K562 (cell line): ENCODE results near the gene GCNT2. TPM values are rescaled to one million over a fixed set of nuclear protein-coding genes. Genes with fewer than 3 reads are reported as not detected.

ENCODE experiments used
- ATAC-seq: fragments of 200-7000 bp; cut with Tn5 transposase; 3 replicates; pipeline ENCODE4 v1.9.1; 2020; ENCODE audit warnings: moderate library complexity
- BruUV-seq: library from RNA; stranded (reverse); fragments of 400-500 nt; replicated peaks from 2 replicates; lab custom pipeline; 2021; lab: Mats Ljungman, UMichigan
- CTCF ChIA-PET: fragments of 300-600 bp; formaldehyde crosslinking; extraction: SDS; loops from one replicate; lab custom pipeline; 2021; ENCODE audit warnings: low intra/inter-chr PET ratio; lab: Yijun Ruan, JAX
- POLR2A ChIA-PET: fragments of 300-600, 350-650 bp; sonication (Branson Sonifier 250); formaldehyde crosslinking; extraction: SDS; loops from one replicate; lab custom pipeline; 2021; ENCODE audit warnings: antibody characterized with exemption, inconsistent platforms; lab: Yijun Ruan, JAX
- DNase-seq, 4 experiments: peaks; one replicate each; pipeline versions ENCODE4 v3.0.0 to v3.0.0-alpha.2; 2011 to 2018; ENCODE audit warnings: low spot score in 3 of 4, mixed read lengths in 3 of 4; ENCODE audit errors: extremely low read depth in 1 of 4
- FAIRE-seq: peaks from 2 replicates; lab custom pipeline; 2011; peaks lifted over from hg19 to GRCh38; lab: Jason Lieb, UNC
- H2AFZ ChIP-seq: 2 replicates; pipeline ENCODE4 v1.6.0; 2011; ENCODE audit warnings: low read depth, low read length, control low read depth, inconsistent platforms
- H3K27ac ChIP-seq: fragments of 200-600 bp; 3 replicates; pipeline ENCODE4 v1.8.0; 2011; ENCODE audit warnings: low read depth, mild to moderate bottlenecking, control low read depth, inconsistent platforms, low read length, moderate library complexity, mixed read lengths; ENCODE audit errors: extremely low read depth
- H3K27me3 ChIP-seq, 2 experiments: fragments of 300-600 bp in 1 of 2; 2 replicates in 1 of 2; 3 replicates in 1 of 2; pipeline versions ENCODE4 v1.6.0 to v1.8.0; 2011; ENCODE audit warnings: inconsistent platforms in 2 of 2, low read length in 2 of 2, mild to moderate bottlenecking in 1 of 2, mixed read lengths in 1 of 2, moderate library complexity in 1 of 2; ENCODE audit not compliant: control insufficient read depth in 2 of 2, insufficient read depth in 2 of 2
- H3K36me3 ChIP-seq: fragments of 300-600 bp; 3 replicates; pipeline ENCODE4 v1.8.0; 2011; ENCODE audit warnings: mild to moderate bottlenecking, low read length, inconsistent platforms; ENCODE audit not compliant: control insufficient read depth, insufficient read depth
- H3K4me1 ChIP-seq, 2 experiments: fragments of 200-600 bp in 1 of 2; replicated peaks in 1 of 2; 2 replicates in 1 of 2; 3 replicates in 1 of 2; pipeline versions ENCODE4 v1.5.1 to v1.8.0; 2011; ENCODE audit warnings: inconsistent platforms in 2 of 2, low read length in 2 of 2, mild to moderate bottlenecking in 1 of 2, mixed read lengths in 1 of 2, moderate library complexity in 1 of 2; ENCODE audit not compliant: control insufficient read depth in 2 of 2, insufficient read depth in 2 of 2
- H3K4me2 ChIP-seq: 2 replicates; pipeline ENCODE4 v1.6.1; 2011; ENCODE audit warnings: low read length, control low read depth, inconsistent platforms, mixed read lengths; ENCODE audit not compliant: insufficient read depth
- H3K4me3 ChIP-seq: fragments of 200-600 bp; sonication (generic), shearing (Covaris generic); 2 replicates; pipeline ENCODE4 v1.5.1; 2016; ENCODE audit warnings: control low read depth, inconsistent platforms
- H3K79me2 ChIP-seq: fragments of 200-600 bp; 3 replicates; pipeline ENCODE4 v1.8.0; 2011; ENCODE audit warnings: low read length, inconsistent platforms; ENCODE audit not compliant: control insufficient read depth, insufficient read depth
- H3K9ac ChIP-seq, 2 experiments: 2 replicates each; pipeline versions ENCODE4 v1.6.0 to v1.6.1; 2011; ENCODE audit warnings: low read depth in 2 of 2, low read length in 2 of 2, control low read depth in 1 of 2, inconsistent platforms in 1 of 2, mild to moderate bottlenecking in 1 of 2, mixed read lengths in 1 of 2; ENCODE audit not compliant: insufficient read depth in 1 of 2
- H3K9me1 ChIP-seq: one replicate; pipeline ENCODE4 v1.6.0; 2011; ENCODE audit warnings: inconsistent platforms, mild to moderate bottlenecking, low read length, moderate library complexity; ENCODE audit not compliant: control insufficient read depth, insufficient read depth
- H3K9me3 ChIP-seq: replicated peaks from 2 replicates; pipeline ENCODE4 v1.5.1; 2011; ENCODE audit warnings: low read depth, low read length, inconsistent platforms; ENCODE audit not compliant: control insufficient read depth, insufficient read depth
- H4K20me1 ChIP-seq: replicated peaks from 2 replicates; pipeline ENCODE4 v1.6.1; 2011; ENCODE audit warnings: low read length, inconsistent platforms, mixed read lengths; ENCODE audit not compliant: control insufficient read depth, insufficient read depth
- ARID4B ChIP-seq: sonication (generic); formaldehyde crosslinking; IDR thresholded peaks from 2 replicates; pipeline ENCODE4 v1.8.0; 2022; ENCODE audit warnings: mild to moderate bottlenecking, missing genetic modification reagents
- CHD4 ChIP-seq: fragments of 200-600 bp; sonication (generic); IDR thresholded peaks from 3 replicates; pipeline ENCODE4 v1.6.1; 2012; ENCODE audit warnings: low read depth, mild to moderate bottlenecking, mixed read lengths, low read length, inconsistent platforms; ENCODE audit not compliant: insufficient read depth, insufficient replicate concordance, poor library complexity, severe bottlenecking
- DLX4 ChIP-seq: fragments of 250-450 bp; sonication (Bioruptor Pico); IDR thresholded peaks from 2 replicates; pipeline ENCODE4 v1.6.1; 2021; ENCODE audit warnings: mild to moderate bottlenecking
- NFIC ChIP-seq: fragments of 450-650 bp; IDR thresholded peaks from 2 replicates; pipeline ENCODE4 v1.6.1; 2017; ENCODE audit warnings: mild to moderate bottlenecking, inconsistent platforms
- PATZ1 ChIP-seq: fragments of 250-450 bp; sonication (Bioruptor Pico); IDR thresholded peaks from 2 replicates; pipeline ENCODE4 v1.5.0; 2020; ENCODE audit warnings: mild to moderate bottlenecking, borderline replicate concordance
- RAD21 ChIP-seq, 2 experiments: fragments of 250-450 bp in 1 of 2; fragments of 450-650 bp in 1 of 2; sonication (Bioruptor Pico) in 1 of 2; formaldehyde crosslinking in 1 of 2; IDR thresholded peaks in 1 of 2; conservative IDR thresholded peaks in 1 of 2; 2 replicates each; pipeline versions ENCODE4 v1.4.0 to v1.8.0; 2020 to 2022; ENCODE audit warnings: mild to moderate bottlenecking in 2 of 2, moderate library complexity in 1 of 2
- RFX7 ChIP-seq: fragments of 250-450 bp; sonication (Bioruptor Pico); IDR thresholded peaks from 2 replicates; pipeline ENCODE4 v1.5.1; 2021; ENCODE audit warnings: mild to moderate bottlenecking
- ZBTB43 ChIP-seq: sonication (generic); formaldehyde crosslinking; IDR thresholded peaks from 2 replicates; pipeline ENCODE4 v1.8.0; 2023; ENCODE audit warnings: mild to moderate bottlenecking, missing genetic modification reagents
- ZBTB9 ChIP-seq: fragments of 450-650 bp; formaldehyde crosslinking; IDR thresholded peaks from 2 replicates; pipeline ENCODE4 v1.4.0; 2020; ENCODE audit warnings: mild to moderate bottlenecking, moderate library complexity
- ZNF354B ChIP-seq: fragments of 250-450 bp; sonication (Bioruptor Pico); IDR thresholded peaks from 2 replicates; pipeline ENCODE4 v1.4.0; 2020
- WGBS: fragments of 100-300 bp; shearing (Covaris generic); methylation state at CpG from one replicate; pipeline ENCODE4 v1.1.6; 2016; ENCODE audit warnings: low coverage, mixed read lengths; ENCODE audit not compliant: insufficient coverage; ENCODE audit errors: missing lambda C conversion rate; 5-methylcytosine and 5-hydroxymethylcytosine counted together
- in situ Hi-C: fragments of 300-500 bp; cut with MboI; formaldehyde crosslinking; loops from 4 replicates; pipeline ENCODE4 v1.15.0; 2018; ENCODE audit warnings: inconsistent platforms, mixed read lengths
- intact Hi-C: fragments of 100-400 bp; cut with micrococcal nuclease; formaldehyde crosslinking; loops from 2 replicates; pipeline ENCODE4 v1.14.2; 2022
- polyA plus RNA-seq, 8 experiments: library from polyadenylated mRNA; depleted of rRNA in 4 of 8; stranded (reverse) in 5 of 8; unstranded in 3 of 8; fragments of >200 nt; fragmentation: Nextera tagmentation in 2 of 8; fragmentation: Illumina TruSeq in 1 of 8; extraction: Ambion mirVana in 2 of 8; extraction: Trizol in 1 of 8; gene quantifications; 2 replicates each; pipeline versions ENCODE4 v1.2.1 to v1.2.3, GENCODE V29; 2011 to 2014; ENCODE audit warnings: inconsistent platforms in 1 of 8, missing spikeins in 1 of 8
- total RNA-seq, 7 experiments: library from RNA; depleted of rRNA in 6 of 7; stranded (reverse); fragments of >200 nt in 6 of 7; fragmentation: Illumina TruSeq in 2 of 7; extraction: Trizol in 2 of 7; gene quantifications; 2 replicates each; pipeline versions ENCODE4 v1.2.1 to v1.2.3, GENCODE V29; 2011 to 2021; ENCODE audit warnings: low replicate concordance in 1 of 7

Gene GCNT2
- total and polyA plus RNA-seq, 9 of the 15 experiments (the other 6 are each of a cell fraction or from before 2014, with no cell fraction given): 0.78 to 2.6 (median 1.6) TPM

- WGBS: 15% methylated on average over 3 of the region's 3 CpGs
- no TSS peak for BruUV-seq
- CTCF ChIA-PET: no interaction called here
- TF ChIP-seq ZBTB9: no peak
- TF ChIP-seq RAD21 (CRISPR knock-in tag; conservative IDR thresholded peaks at IDR 0.05 in 1 of 2, IDR thresholded peaks at IDR 0.05 in 1 of 2): no peak
- no peak for TF ChIP-seq RFX7 (CRISPR knock-in tag)
- no peak for TF ChIP-seq CHD4
- no peak for TF ChIP-seq NFIC
- TF ChIP-seq ARID4B (CRISPR knock-in tag): no peak
- no peak for TF ChIP-seq DLX4 (CRISPR knock-in tag)
- TF ChIP-seq PATZ1 (CRISPR knock-in tag): no peak
- TF ChIP-seq ZBTB43 (CRISPR knock-in tag): no peak
- TF ChIP-seq ZNF354B (CRISPR knock-in tag): no peak
These were observed 97.3 kb downstream of the GCNT2 start for GRCh38 chr6:10618409-10618808.

More at GRCh38 chr6:10618409-10618808, 97.3 kb downstream of the GCNT2 start:
- in situ Hi-C loops (no loop called here), intact Hi-C loops (no loop called here)
- H3K36me3 ChIP-seq: no peaks in the 10 kb centered on the region
- no peaks in the 10 kb centered on the region for H3K79me2 ChIP-seq
- H2AFZ ChIP-seq: no peak overlapping the region
- no peaks in the 10 kb centered on the region; the same call in 1 of the 2 replicates for H3K9me3 ChIP-seq
- ATAC-seq: no peak
- no peak overlapping the region for H3K27ac ChIP-seq
- no peak for FAIRE-seq
- H3K4me3 ChIP-seq: no peak overlapping the region
- H4K20me1 ChIP-seq: no peaks in the 10 kb centered on the region
- H3K27me3 ChIP-seq: peaks cover 0 to 4% of the 10 kb centered on the region in 2 experiments; a peak in 1 of 5 replicates
- H3K9me1 ChIP-seq: no peaks in the 10 kb centered on the region
- no peaks in the 10 kb centered on the region for H3K4me1 ChIP-seq
- no peak overlapping the region for H3K4me2 ChIP-seq
- no peak for DNase-seq
- no peak overlapping the region for H3K9ac ChIP-seq
- POLR2A ChIA-PET: no interaction called here
